A673 (cell line): ENCODE data around the gene GUK1. TPM values are rescaled to one million over a fixed set of nuclear protein-coding genes. Genes with fewer than 3 reads are reported as not detected.
A peak's percentile ranks its signal among the peaks of the same experiment; 100 is the strongest.

Experiments used
- BruUV-seq: library from RNA; stranded (reverse); fragments of 400-500 nt; replicated peaks from 2 replicates; lab custom pipeline; 2021; lab: Mats Ljungman, UMichigan
- CTCF ChIA-PET: fragments of 300-600 bp; sonication (Branson Sonifier 250); formaldehyde crosslinking; loops from one replicate; lab custom pipeline; 2022; ENCODE audit warnings: antibody characterized with exemption; lab: Charles Lee
- POLR2A ChIA-PET: fragments of 300-600 bp; sonication (Branson Sonifier 250); formaldehyde crosslinking; loops from one replicate; lab custom pipeline; 2022; ENCODE audit warnings: antibody characterized with exemption; ENCODE audit not compliant: low non-redundant PET; lab: Charles Lee
- DNase-seq: peaks from one replicate; pipeline ENCODE4 v3.0.0-alpha.2; 2015; ENCODE audit warnings: low spot score
- H3K27ac ChIP-seq: fragments of 200-600 bp; sonication (generic); 2 replicates; pipeline ENCODE4 v1.5.1; 2016; ENCODE audit warnings: mixed run types, low read depth, mild to moderate bottlenecking, mixed read lengths, antibody characterized with exemption, low read length; ENCODE audit not compliant: poor library complexity, severe bottlenecking
- H3K27me3 ChIP-seq: fragments of 200-600 bp; sonication (generic); replicated peaks from 2 replicates; pipeline ENCODE4 v1.6.1; 2017; ENCODE audit warnings: mixed run types, low read depth, mild to moderate bottlenecking, mixed read lengths, antibody characterized with exemption, low read length; ENCODE audit not compliant: insufficient read depth, poor library complexity
- H3K36me3 ChIP-seq: fragments of 200-600 bp; sonication (generic); 2 replicates; pipeline ENCODE4 v1.6.1; 2016; ENCODE audit warnings: mixed run types, mild to moderate bottlenecking, mixed read lengths, antibody characterized with exemption, low read length; ENCODE audit not compliant: insufficient read depth, poor library complexity, severe bottlenecking
- H3K4me1 ChIP-seq: fragments of 200-600 bp; sonication (generic); 2 replicates; pipeline ENCODE4 v1.6.1; 2017; ENCODE audit warnings: mixed run types, mild to moderate bottlenecking, mixed read lengths, antibody characterized with exemption, low read length; ENCODE audit not compliant: insufficient read depth, poor library complexity, severe bottlenecking
- H3K4me3 ChIP-seq: fragments of 200-600 bp; sonication (generic); 2 replicates; pipeline ENCODE4 v1.5.1; 2016; ENCODE audit warnings: low read depth, mixed run types, mild to moderate bottlenecking, mixed read lengths, low read length; ENCODE audit not compliant: poor library complexity, severe bottlenecking
- H3K9me3 ChIP-seq: fragments of 200-600 bp; sonication (generic); 2 replicates; pipeline ENCODE4 v1.6.1; 2016; ENCODE audit warnings: mixed run types, low read depth, mild to moderate bottlenecking, mixed read lengths, antibody characterized with exemption, low read length; ENCODE audit not compliant: poor library complexity, severe bottlenecking
- CTCF ChIP-seq: fragments of 300-800, 200-600 bp; sonication (generic); conservative IDR thresholded peaks from 2 replicates; pipeline ENCODE4 v1.5.1; 2017; ENCODE audit warnings: low read depth, mild to moderate bottlenecking, antibody characterized with exemption, low read length, moderate library complexity, mixed read lengths
- EZH2 ChIP-seq: fragments of 200-600 bp; sonication (generic); IDR thresholded peaks from 2 replicates; pipeline ENCODE4 v1.6.1; 2017; ENCODE audit warnings: borderline replicate concordance, low read depth, mild to moderate bottlenecking, mixed read lengths, antibody characterized with exemption, low read length; ENCODE audit not compliant: poor library complexity, severe bottlenecking
- intact Hi-C: fragments of 100-400 bp; cut with micrococcal nuclease; formaldehyde crosslinking; loops from one replicate; pipeline ENCODE4 v1.10.0; 2022; ENCODE audit not compliant: unreplicated experiment
- total RNA-seq: library from RNA; stranded (reverse); gene quantifications from 2 replicates; pipeline ENCODE4 v1.2.3, GENCODE V29; 2021

The GUK1 gene
- total RNA-seq, 1 experiment from 2014 or later: 130 TPM

DNA sequence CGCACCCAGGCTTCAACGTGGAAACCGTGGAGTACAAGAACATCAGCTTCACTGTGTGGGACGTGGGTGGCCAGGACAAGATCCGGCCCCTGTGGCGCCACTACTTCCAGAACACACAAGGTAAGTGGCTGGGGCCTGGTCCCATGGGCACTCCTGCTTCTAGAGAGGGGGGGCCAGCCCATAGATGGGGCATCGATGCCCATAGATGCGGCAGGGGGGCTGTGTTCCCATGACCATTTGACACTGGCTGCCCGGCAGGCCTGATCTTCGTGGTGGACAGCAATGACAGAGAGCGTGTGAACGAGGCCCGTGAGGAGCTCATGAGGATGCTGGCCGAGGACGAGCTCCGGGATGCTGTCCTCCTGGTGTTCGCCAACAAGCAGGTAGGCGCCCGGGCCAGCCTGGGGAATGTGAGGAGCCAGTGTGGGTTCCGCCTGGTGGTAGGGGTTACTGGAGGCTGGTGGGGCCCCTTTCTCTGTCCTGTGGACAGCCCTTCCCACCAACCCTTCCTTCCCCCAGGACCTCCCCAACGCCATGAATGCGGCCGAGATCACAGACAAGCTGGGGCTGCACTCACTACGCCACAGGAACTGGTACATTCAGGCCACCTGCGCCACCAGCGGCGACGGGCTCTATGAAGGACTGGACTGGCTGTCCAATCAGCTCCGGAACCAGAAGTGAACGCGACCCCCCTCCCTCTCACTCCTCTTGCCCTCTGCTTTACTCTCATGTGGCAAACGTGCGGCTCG is 42.6 kb upstream of the GUK1 start:
- no peak for DNase-seq
- Histone ChIP-seq H3K27ac (no peak overlapping the region), H3K36me3 (peaks cover 75% of the 10 kb centered on the region), H3K4me1 (no peaks in the 10 kb centered on the region), H3K9me3 (peaks cover 28% of the 10 kb centered on the region), H3K27me3 (no peaks in the 10 kb centered on the region), H3K4me3 (no peak overlapping the region)
- ChIA-PET CTCF (no interaction called here), POLR2A (no interaction called here)
- TF ChIP-seq CTCF (no peak), EZH2 (no peak)
- intact Hi-C loops: no loop called here
- BruUV-seq: no TSS peak

DNA sequence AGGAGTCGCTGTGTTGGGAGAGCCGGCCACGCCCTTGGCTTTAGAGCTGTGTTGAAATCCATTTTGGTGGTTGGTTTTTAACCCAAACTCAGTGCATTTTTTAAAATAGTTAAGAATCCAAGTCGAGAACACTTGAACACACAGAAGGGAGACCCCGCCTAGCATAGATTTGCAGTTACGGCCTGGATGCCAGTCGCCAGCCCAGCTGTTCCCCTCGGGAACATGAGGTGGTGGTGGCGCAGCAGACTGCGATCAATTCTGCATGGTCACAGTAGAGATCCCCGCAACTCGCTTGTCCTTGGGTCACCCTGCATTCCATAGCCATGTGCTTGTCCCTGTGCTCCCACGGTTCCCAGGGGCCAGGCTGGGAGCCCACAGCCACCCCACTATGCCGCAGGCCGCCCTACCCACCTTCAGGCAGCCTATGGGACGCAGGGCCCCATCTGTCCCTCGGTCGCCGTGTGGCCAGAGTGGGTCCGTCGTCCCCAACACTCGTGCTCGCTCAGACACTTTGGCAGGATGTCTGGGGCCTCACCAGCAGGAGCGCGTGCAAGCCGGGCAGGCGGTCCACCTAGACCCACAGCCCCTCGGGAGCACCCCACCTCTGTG is 41.7 kb upstream of the GUK1 start:
- ChIA-PET POLR2A (no interaction called here), CTCF (no interaction called here)
- DNase-seq: no peak

DNA sequence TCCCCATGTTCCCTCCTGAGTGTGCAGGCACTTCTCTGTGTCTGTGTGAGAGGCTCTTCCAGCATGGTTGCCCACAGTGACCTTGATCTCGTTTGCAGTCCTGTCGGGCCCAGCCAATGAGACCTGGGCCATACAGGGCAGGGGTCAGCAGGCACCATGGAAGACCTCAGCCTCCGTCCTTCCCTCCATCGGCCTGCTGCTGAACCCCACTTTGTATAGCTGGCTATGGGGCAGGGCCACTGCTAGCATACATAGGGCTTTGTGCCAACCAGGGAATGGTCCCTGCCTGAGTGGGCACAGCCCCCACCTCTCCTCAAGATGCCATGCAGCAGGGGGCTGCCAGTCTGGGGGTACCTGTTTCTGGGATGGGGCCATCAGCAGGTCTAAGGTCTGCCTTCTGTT is 40.7 kb upstream of the GUK1 start:
- ChIA-PET POLR2A (interaction anchor here (0.6 kb wide), 1 partner anchor 17 kb away, joined by 3 read pairs; the partner anchor contains the start of gene ARF1), CTCF (no interaction called here)
- H3K27ac ChIP-seq: no peak overlapping the region
- BruUV-seq: no TSS peak
- no peaks in the 10 kb centered on the region for H3K27me3 ChIP-seq
- TF ChIP-seq EZH2: no peak
- no peak for TF ChIP-seq CTCF
- peaks cover 65% of the 10 kb centered on the region for H3K36me3 ChIP-seq
- no peak for DNase-seq
- H3K4me3 ChIP-seq: no peak overlapping the region
- H3K9me3 ChIP-seq: peaks cover 10% of the 10 kb centered on the region
- intact Hi-C loops: no loop called here
- H3K4me1 ChIP-seq: peaks cover 6% of the 10 kb centered on the region

More for the DNA sequence above, 41.7 kb upstream of the GUK1 start:
- TF ChIP-seq CTCF (no peak), EZH2 (no peak)
- no peak overlapping the region for H3K4me3 ChIP-seq
- H3K4me1 ChIP-seq: no peaks in the 10 kb centered on the region
- intact Hi-C loops: no loop called here
- H3K27ac ChIP-seq: no peak overlapping the region
- peaks cover 19% of the 10 kb centered on the region for H3K9me3 ChIP-seq
- peaks cover 67% of the 10 kb centered on the region for H3K36me3 ChIP-seq
- BruUV-seq: TSS peak; percentile 85
- no peaks in the 10 kb centered on the region for H3K27me3 ChIP-seq
